ENCODE measurements around the gene BCAS3.

DNA sequence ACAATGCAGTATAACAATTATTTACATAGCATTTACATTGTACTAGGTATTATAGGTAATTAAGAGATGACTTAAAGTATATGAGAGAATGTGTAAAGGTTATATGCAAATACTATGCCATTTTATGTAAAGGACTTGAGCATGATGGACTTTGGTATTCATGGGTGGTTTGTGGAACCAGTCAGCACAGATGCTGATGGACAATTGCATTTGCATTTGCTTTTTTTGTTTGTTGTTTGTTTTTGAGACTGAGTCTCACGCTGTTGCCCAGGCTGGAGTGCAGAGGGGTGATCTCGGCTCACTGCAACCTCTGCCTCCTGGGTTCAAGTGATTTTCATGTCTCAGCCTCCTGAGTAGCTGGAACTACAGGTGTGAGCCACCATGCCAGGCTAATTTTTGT is 36.0 kb downstream of the BCAS3 start:
- TF ChIP-seq, protein P1, sequence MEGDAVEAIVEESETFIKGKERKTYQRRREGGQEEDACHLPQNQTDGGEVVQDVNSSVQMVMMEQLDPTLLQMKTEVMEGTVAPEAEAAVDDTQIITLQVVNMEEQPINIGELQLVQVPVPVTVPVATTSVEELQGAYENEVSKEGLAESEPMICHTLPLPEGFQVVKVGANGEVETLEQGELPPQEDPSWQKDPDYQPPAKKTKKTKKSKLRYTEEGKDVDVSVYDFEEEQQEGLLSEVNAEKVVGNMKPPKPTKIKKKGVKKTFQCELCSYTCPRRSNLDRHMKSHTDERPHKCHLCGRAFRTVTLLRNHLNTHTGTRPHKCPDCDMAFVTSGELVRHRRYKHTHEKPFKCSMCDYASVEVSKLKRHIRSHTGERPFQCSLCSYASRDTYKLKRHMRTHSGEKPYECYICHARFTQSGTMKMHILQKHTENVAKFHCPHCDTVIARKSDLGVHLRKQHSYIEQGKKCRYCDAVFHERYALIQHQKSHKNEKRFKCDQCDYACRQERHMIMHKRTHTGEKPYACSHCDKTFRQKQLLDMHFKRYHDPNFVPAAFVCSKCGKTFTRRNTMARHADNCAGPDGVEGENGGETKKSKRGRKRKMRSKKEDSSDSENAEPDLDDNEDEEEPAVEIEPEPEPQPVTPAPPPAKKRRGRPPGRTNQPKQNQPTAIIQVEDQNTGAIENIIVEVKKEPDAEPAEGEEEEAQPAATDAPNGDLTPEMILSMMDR (IDR thresholded peaks at IDR 0.05), result no peak
- no peak for TF ChIP-seq EZH2 (IDR thresholded peaks at IDR 0.05; ENCODE audit: borderline replicate concordance, insufficient read depth, low read depth, low read length, poor library complexity, severe bottlenecking)
